Skeletal muscle satellite cell (primary cell): Measurements from ENCODE around the gene PARP9.

Experiments used
- H3K27me3 ChIP-seq: 2 replicates; pipeline ENCODE4 v1.7.0; 2013; ENCODE audit warnings: low read length; ENCODE audit not compliant: control insufficient read depth, insufficient read depth
- H3K36me3 ChIP-seq: 2 replicates; pipeline ENCODE4 v1.7.0; 2013; ENCODE audit warnings: mild to moderate bottlenecking, control low read depth, low read length; ENCODE audit not compliant: insufficient read depth
- H3K4me1 ChIP-seq: 2 replicates; pipeline ENCODE4 v1.7.0; 2013; ENCODE audit warnings: low read length; ENCODE audit not compliant: control insufficient read depth, insufficient read depth
- H3K4me2 ChIP-seq: 2 replicates; pipeline ENCODE4 v1.7.0; 2013; ENCODE audit warnings: mild to moderate bottlenecking, low read length
- H3K4me3 ChIP-seq: 2 replicates; pipeline ENCODE4 v1.7.0; 2013; ENCODE audit warnings: low read length
- H3K9ac ChIP-seq: 2 replicates; pipeline ENCODE4 v1.7.0; 2013; ENCODE audit warnings: mild to moderate bottlenecking, low read depth, low read length, moderate library complexity
- H3K9me3 ChIP-seq: replicated peaks from 2 replicates; pipeline ENCODE4 v1.7.0; 2013; ENCODE audit warnings: mild to moderate bottlenecking, control low read depth, low read length

Gene PARP9

GRCh38 chr3:122546151-122546550, 17.9 kb downstream of the PARP9 start:
- Histone ChIP-seq H3K9me3 (no peaks in the 10 kb centered on the region), H3K4me3 (no peak overlapping the region), H3K4me1 (no peaks in the 10 kb centered on the region), H3K36me3 (no peaks in the 10 kb centered on the region), H3K4me2 (no peak overlapping the region), H3K27me3 (no peaks in the 10 kb centered on the region), H3K9ac (no peak overlapping the region)

- Histone ChIP-seq H3K9ac (no peak overlapping the region), H3K4me2 (no peak overlapping the region), H3K9me3 (no peaks in the 10 kb centered on the region), H3K4me3 (no peak overlapping the region), H3K4me1 (peaks cover 3% of the 10 kb centered on the region), H3K36me3 (no peaks in the 10 kb centered on the region), H3K27me3 (no peaks in the 10 kb centered on the region)
These were observed 25.1 kb downstream of the PARP9 start for GRCh38 chr3:122538956-122539490.

- H3K27me3 ChIP-seq, result no peaks in the 10 kb centered on the region
- H3K9me3 ChIP-seq, result no peaks in the 10 kb centered on the region
- H3K36me3 ChIP-seq, result no peaks in the 10 kb centered on the region
- no peak overlapping the region for H3K9ac ChIP-seq
- no peak overlapping the region for H3K4me2 ChIP-seq
- peaks cover 11% of the 10 kb centered on the region for H3K4me1 ChIP-seq
- no peak overlapping the region for H3K4me3 ChIP-seq
These were observed 27.5 kb downstream of the PARP9 start for GRCh38 chr3:122536632-122537001.

- Histone ChIP-seq H3K27me3 (no peaks in the 10 kb centered on the region), H3K9ac (no peak overlapping the region), H3K36me3 (no peaks in the 10 kb centered on the region), H3K9me3 (no peaks in the 10 kb centered on the region), H3K4me1 (peaks cover 11% of the 10 kb centered on the region), H3K4me3 (no peak overlapping the region), H3K4me2 (no peak overlapping the region)
These were observed 28.0 kb downstream of the PARP9 start for GRCh38 chr3:122535964-122536631.

DNA sequence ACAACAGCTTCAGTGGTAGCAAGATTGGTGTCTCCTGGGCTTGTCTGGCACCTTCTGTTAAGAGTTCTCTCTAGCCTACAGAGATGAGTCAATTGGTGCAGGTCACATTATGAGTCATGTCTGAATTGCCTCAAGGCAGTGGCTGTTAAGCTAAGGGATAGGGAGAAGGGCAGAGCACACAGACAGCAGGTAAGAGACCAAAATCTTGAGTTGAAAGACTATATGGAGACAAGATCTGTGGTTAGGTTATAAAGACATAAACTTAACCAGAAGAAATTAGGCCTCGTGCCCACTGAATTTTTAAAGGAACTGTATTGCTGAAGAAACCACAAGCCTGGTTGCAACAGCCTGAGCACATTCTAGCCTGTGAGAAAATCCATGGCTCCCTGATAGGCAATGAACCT, 30.2 kb downstream of the PARP9 start:
- Histone ChIP-seq H3K9me3 (no peaks in the 10 kb centered on the region), H3K4me2 (no peak overlapping the region), H3K36me3 (no peaks in the 10 kb centered on the region)

DNA sequence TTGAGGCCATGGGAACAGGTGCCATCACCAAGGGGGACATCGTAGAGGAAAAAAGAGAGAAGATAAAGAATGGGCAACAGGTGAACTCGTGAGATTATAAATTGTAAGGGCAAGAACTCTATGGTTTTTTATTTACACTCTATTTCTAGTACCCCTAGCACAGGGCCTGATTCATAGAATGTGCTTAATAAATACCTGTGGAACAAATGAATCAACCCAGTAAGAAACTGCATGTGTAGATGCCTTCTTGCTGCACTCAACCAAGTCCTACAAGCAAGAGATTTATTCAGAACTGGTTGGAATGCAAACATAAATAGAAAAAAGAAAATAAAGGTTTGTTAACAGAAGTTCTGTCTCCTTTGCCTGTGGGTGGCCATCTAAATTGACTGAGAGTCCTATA, 30.6 kb downstream of the PARP9 start:
- Histone ChIP-seq H3K4me3 (no peak overlapping the region), H3K4me1 (peaks cover 11% of the 10 kb centered on the region), H3K9me3 (no peaks in the 10 kb centered on the region), H3K27me3 (no peaks in the 10 kb centered on the region), H3K36me3 (no peaks in the 10 kb centered on the region), H3K4me2 (no peak overlapping the region), H3K9ac (no peak overlapping the region)

More for the DNA sequence above, 30.2 kb downstream of the PARP9 start:
- Histone ChIP-seq H3K27me3 (no peaks in the 10 kb centered on the region), H3K4me1 (peaks cover 11% of the 10 kb centered on the region), H3K9ac (no peak overlapping the region), H3K4me3 (no peak overlapping the region)

- Histone ChIP-seq H3K27me3 (no peaks in the 10 kb centered on the region), H3K4me3 (no peak overlapping the region), H3K4me2 (no peak overlapping the region), H3K9ac (no peak overlapping the region), H3K36me3 (no peaks in the 10 kb centered on the region), H3K4me1 (peaks cover 11% of the 10 kb centered on the region), H3K9me3 (no peaks in the 10 kb centered on the region)
These were observed 33.9 kb downstream of the PARP9 start for GRCh38 chr3:122530164-122530563.

DNA sequence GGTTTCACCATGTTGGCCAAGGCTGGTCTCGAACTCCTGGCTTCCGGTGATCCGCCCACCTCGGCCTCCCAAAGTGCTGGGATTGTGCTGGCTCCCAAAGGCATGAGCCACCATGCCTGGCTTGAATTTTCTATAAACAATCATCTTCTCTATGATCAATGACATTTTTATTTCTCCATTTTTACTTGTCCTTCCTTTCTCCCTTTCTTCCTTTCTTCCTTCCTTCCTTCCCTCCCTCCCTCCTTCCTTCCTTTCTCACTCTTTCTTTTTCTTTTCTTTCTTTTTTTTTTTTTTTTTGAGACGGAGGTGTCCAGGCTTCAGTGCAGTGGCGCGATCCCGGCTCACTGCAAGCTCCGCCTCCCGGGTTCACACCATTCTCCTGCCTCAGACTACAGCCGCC, 40.8 kb downstream of the PARP9 start:
- no peak overlapping the region for H3K9ac ChIP-seq
- H3K9me3 ChIP-seq, result no peaks in the 10 kb centered on the region
- H3K4me3 ChIP-seq, result no peak overlapping the region
- no peaks in the 10 kb centered on the region for H3K4me1 ChIP-seq
- no peak overlapping the region for H3K4me2 ChIP-seq
- H3K27me3 ChIP-seq, result peaks cover 6% of the 10 kb centered on the region
- H3K36me3 ChIP-seq, result no peaks in the 10 kb centered on the region

DNA sequence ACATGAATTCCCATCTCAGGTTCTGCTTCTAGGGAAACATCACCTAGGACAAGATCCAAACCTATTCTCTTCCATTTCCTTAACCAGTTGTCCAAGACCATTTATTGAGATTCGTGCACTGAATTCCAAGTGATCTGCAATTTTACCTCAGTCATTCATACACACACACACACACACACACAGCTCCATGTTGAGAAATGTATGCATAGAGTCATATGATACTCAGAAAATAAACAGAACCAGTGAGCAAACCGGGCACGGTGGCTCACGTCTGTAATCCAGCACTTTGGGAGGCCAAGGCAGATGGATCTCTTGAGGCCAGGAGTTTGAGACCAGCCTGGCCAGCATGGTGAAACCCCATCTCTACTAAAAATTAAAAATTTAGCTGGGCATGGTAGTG, 43.2 kb downstream of the PARP9 start:
- H3K27me3 ChIP-seq, result peaks cover 12% of the 10 kb centered on the region
- no peak overlapping the region for H3K9ac ChIP-seq
- no peaks in the 10 kb centered on the region for H3K4me1 ChIP-seq
- no peak overlapping the region for H3K4me2 ChIP-seq
- no peak overlapping the region for H3K4me3 ChIP-seq
- H3K9me3 ChIP-seq, result no peaks in the 10 kb centered on the region
- H3K36me3 ChIP-seq, result no peaks in the 10 kb centered on the region

DNA sequence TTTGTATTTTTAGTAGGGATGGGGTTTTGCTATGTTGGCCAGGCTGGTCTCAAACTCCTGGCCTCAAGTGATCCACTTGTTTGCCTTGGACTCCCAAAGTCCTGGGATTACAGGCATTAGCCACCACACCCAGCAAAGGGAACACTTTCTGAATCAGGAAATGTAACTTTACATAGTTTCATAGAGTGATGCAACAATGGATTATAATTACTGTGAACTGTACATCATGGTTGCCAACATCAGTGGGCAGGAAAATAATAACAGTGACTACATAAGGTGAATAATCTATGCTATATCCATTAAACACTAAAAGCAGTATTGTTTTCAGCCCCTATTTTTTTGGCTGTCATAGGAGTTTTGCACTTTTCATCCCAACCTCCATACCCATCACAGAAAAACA, 44.4 kb downstream of the PARP9 start:
- H3K4me2 ChIP-seq, result no peak overlapping the region
- peaks cover 3% of the 10 kb centered on the region for H3K4me1 ChIP-seq
- H3K4me3 ChIP-seq, result no peak overlapping the region
- H3K9ac ChIP-seq, result no peak overlapping the region
- H3K27me3 ChIP-seq, result peaks cover 12% of the 10 kb centered on the region
- H3K9me3 ChIP-seq, result no peaks in the 10 kb centered on the region
- no peaks in the 10 kb centered on the region for H3K36me3 ChIP-seq

GRCh38 chr3:122516846-122517360, 47.2 kb downstream of the PARP9 start:
- Histone ChIP-seq H3K9ac (no peak overlapping the region), H3K4me2 (no peak overlapping the region), H3K27me3 (peaks cover 12% of the 10 kb centered on the region), H3K9me3 (no peaks in the 10 kb centered on the region), H3K36me3 (no peaks in the 10 kb centered on the region), H3K4me1 (peaks cover 18% of the 10 kb centered on the region), H3K4me3 (no peak overlapping the region)

DNA sequence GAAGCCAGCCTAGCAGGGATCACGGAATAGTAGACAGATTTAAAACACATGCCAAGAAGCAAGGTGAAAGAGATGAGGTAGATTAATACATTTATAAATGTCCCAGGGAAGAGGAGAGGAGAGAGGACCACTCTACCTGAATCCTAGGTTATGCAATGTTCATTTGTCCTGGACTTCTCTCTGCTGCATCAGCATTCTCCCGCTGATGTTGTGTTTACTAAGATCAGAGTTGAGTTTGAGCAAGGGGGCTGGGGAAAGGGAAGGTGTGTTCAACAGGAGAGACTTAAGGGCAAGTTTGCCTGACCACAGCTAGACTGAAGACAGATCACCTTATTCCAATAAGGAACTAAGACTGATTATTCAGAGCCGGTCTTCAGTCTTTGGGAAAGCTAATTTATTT, 48.2 kb downstream of the PARP9 start:
- H3K9ac ChIP-seq, result no peak overlapping the region
- H3K4me2 ChIP-seq, result no peak overlapping the region
- peaks cover 12% of the 10 kb centered on the region for H3K27me3 ChIP-seq
- no peaks in the 10 kb centered on the region for H3K36me3 ChIP-seq
- no peak overlapping the region for H3K4me3 ChIP-seq
- no peaks in the 10 kb centered on the region for H3K9me3 ChIP-seq
- H3K4me1 ChIP-seq, result peaks cover 27% of the 10 kb centered on the region
